ENCODE results near the gene HORMAD1. TPM values are rescaled to one million over a fixed set of nuclear protein-coding genes. Genes with fewer than 3 reads are reported as not detected.
"Not testable (repeated sequence)": the region's sequence is repeated elsewhere in the genome, so short reads cannot be mapped to it uniquely, and the experiment has no call there.

HORMAD1 gene
- total RNA-seq, 1 donor from 2014 or later, result 1.8 TPM

GRCh38 chr1:150748878-150749719 is 28.4 kb upstream of the HORMAD1 start:
- FAIRE-seq (no peak), DNase-seq (ENCODE audit: low read depth) (peak; percentile 44)
- H3K27me3 ChIP-seq (ENCODE audit: control insufficient read depth, insufficient read depth, low read length), result no peaks in the 10 kb centered on the region
- no peaks in the 10 kb centered on the region for H3K36me3 ChIP-seq (ENCODE audit: control insufficient read depth, insufficient read depth, low read length)
- TF ChIP-seq, protein P1, sequence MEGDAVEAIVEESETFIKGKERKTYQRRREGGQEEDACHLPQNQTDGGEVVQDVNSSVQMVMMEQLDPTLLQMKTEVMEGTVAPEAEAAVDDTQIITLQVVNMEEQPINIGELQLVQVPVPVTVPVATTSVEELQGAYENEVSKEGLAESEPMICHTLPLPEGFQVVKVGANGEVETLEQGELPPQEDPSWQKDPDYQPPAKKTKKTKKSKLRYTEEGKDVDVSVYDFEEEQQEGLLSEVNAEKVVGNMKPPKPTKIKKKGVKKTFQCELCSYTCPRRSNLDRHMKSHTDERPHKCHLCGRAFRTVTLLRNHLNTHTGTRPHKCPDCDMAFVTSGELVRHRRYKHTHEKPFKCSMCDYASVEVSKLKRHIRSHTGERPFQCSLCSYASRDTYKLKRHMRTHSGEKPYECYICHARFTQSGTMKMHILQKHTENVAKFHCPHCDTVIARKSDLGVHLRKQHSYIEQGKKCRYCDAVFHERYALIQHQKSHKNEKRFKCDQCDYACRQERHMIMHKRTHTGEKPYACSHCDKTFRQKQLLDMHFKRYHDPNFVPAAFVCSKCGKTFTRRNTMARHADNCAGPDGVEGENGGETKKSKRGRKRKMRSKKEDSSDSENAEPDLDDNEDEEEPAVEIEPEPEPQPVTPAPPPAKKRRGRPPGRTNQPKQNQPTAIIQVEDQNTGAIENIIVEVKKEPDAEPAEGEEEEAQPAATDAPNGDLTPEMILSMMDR (IDR thresholded peaks at IDR 0.05; ENCODE audit: insufficient read depth, low read length, severe bottlenecking), result no peak
- no peak overlapping the region for H3K4me3 ChIP-seq (ENCODE audit: low read depth, low read length)

DNA sequence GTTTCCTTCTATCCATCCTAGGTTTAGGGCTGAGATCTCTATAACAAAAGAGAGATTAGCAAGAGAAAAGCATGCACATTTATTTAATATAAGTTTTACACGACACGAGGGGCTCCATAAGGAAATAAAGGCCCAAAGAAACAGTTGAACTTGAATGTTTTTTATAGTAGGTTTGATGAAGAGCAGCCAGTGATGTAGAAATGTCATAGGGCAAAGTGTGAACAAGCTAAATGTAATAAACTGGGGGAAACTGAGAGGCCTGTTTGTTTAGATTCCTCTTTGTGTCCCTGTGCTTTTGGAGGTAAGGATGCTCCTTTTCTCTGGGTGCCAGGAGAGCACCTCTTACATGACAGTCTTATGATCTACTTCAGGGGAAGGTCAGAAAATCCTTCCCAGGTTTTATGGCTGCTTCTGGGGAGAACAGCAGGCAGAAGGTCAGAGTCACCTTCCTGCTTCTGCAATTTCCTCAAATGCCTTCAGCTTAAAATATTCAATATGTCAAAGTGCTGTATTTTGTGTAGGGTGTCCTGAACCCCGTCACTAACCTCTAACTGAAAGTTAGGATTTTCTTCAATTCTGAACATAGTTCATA is 9.5 kb upstream of the HORMAD1 start:
- TF ChIP-seq, protein P1 (IDR thresholded peaks at IDR 0.05; ENCODE audit: insufficient read depth, low read length, severe bottlenecking), result no peak
- no peaks in the 10 kb centered on the region for H3K27me3 ChIP-seq (ENCODE audit: control insufficient read depth, insufficient read depth, low read length)
- no peak for FAIRE-seq
- H3K4me3 ChIP-seq (ENCODE audit: low read depth, low read length), result no peak overlapping the region
- no peak for DNase-seq (ENCODE audit: low read depth)
- H3K36me3 ChIP-seq (ENCODE audit: control insufficient read depth, insufficient read depth, low read length), result no peaks in the 10 kb centered on the region

DNA sequence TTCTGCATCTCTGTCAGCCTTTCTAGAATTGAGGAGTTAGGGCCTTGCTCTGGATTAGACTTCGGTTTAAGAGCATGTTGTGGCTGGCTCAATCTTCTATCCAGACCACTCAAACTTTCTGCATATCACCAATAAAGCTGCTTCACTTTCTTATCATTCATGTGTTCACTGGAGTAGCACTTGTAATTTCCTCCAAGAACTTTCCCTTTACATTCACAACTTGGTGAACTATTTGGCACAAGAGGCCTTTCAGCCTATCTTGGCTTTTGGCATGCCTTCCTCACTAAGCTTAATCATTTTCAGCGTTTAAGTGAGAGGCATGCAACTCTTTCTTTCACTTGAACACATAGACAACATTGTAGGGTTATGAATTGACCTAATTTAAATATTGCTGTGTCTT is 3.6 kb upstream of the HORMAD1 start:
- no peaks in the 10 kb centered on the region for H3K27me3 ChIP-seq (ENCODE audit: control insufficient read depth, insufficient read depth, low read length)
- H3K4me3 ChIP-seq (ENCODE audit: low read depth, low read length), result no peak overlapping the region
- no peak for DNase-seq (ENCODE audit: low read depth)
- no peak for FAIRE-seq
- TF ChIP-seq, protein P1 (IDR thresholded peaks at IDR 0.05; ENCODE audit: insufficient read depth, low read length, severe bottlenecking), result no peak
- H3K36me3 ChIP-seq (ENCODE audit: control insufficient read depth, insufficient read depth, low read length), result no peaks in the 10 kb centered on the region

GRCh38 chr1:150720098-150720497 is 597 bp downstream of the HORMAD1 start:
- H3K4me3 ChIP-seq (ENCODE audit: low read depth, low read length), result no peak overlapping the region
- no peaks in the 10 kb centered on the region for H3K36me3 ChIP-seq (ENCODE audit: control insufficient read depth, insufficient read depth, low read length)
- TF ChIP-seq, protein P1 (IDR thresholded peaks at IDR 0.05; ENCODE audit: insufficient read depth, low read length, severe bottlenecking), result no peak
- H3K27me3 ChIP-seq (ENCODE audit: control insufficient read depth, insufficient read depth, low read length), result no peaks in the 10 kb centered on the region
- FAIRE-seq, result no peak
- no peak for DNase-seq (ENCODE audit: low read depth)

DNA sequence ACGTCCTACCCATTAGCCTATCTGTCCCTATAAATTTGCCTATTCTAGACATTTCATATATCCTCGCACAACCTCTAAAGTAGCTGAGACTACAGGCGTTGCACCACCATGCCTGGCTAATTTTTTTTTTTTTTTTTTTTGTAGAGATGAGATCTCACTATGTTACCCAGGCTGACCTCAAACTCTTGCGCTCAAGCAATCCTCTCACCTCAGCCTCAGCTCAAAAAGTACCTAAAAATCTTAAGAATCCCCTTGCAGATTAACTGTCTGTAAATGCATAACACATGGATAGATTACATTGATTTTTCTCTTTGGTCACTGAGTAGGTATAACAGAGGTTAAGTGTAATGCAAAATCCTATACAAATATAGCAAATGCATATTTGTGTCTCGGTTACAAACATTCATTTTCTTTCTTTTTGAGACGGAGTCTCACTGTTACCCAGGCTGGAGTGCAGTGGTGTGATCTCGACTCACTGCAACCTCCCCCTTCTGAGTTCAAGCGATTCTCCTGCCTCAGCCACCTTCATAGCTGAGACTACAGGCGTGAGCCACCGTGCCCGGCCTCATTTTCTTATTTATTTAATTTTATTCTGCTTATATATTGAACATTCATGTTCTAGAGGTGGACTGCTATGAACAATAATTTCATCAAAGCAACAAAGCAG is 2.3 kb downstream of the HORMAD1 start:
- no peak for DNase-seq (ENCODE audit: low read depth)
- no peak for FAIRE-seq
- Histone ChIP-seq H3K27me3 (ENCODE audit: control insufficient read depth, insufficient read depth, low read length) (no peaks in the 10 kb centered on the region), H3K36me3 (ENCODE audit: control insufficient read depth, insufficient read depth, low read length) (no peaks in the 10 kb centered on the region), H3K4me3 (ENCODE audit: low read depth, low read length) (no peak overlapping the region)
- TF ChIP-seq, protein P1 (IDR thresholded peaks at IDR 0.05; ENCODE audit: insufficient read depth, low read length, severe bottlenecking), result no peak

DNA sequence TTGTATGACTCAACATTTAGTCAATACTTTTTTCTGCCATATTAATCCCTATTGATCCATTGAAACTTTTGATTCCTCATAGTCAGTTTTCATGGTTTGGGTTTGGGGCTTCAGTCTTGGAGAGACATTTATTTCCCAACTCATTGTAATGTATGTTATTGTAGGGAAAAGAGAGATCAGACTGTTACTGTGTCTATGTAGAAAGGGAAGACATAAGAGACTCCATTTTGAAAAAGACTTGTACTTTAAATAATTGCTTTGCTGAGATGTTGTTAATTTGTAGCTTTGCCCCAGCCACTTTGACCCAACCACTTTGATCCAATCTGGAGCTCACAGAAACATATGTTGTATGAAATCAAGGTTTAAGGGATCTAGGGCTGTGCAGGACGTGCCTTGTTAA is 11.7 kb downstream of the HORMAD1 start:
- DNase-seq (ENCODE audit: low read depth); FAIRE-seq; H3K36me3 ChIP-seq (ENCODE audit: control insufficient read depth, insufficient read depth, low read length); H3K27me3 ChIP-seq (ENCODE audit: control insufficient read depth, insufficient read depth, low read length); H3K4me3 ChIP-seq (ENCODE audit: low read depth, low read length): not testable (repeated sequence)

Measured in bronchial epithelial cell (primary cell).